ENCODE results near the gene EXOC4. TPM values are rescaled to one million over a fixed set of nuclear protein-coding genes. Genes with fewer than 3 reads are reported as not detected.

The EXOC4 gene
- total RNA-seq, 1 donor from 2014 or later: 99.2 TPM

GRCh38 chr7:133748443-133749407, 495.8 kb downstream of the EXOC4 start:
- Histone ChIP-seq H3K4me1 (peaks cover 5% of the 10 kb centered on the region), H3K9me3 (no peaks in the 10 kb centered on the region), H3K27me3 (no peaks in the 10 kb centered on the region), H3K4me3 (no peak overlapping the region), H3K27ac (no peak overlapping the region), H3K36me3 (no peaks in the 10 kb centered on the region)
- no peak for DNase-seq (ENCODE audit: extremely low spot score in 2 of 2)
- TF ChIP-seq POLR2AphosphoS5 (IDR thresholded peaks at IDR 0.05; ENCODE audit: insufficient read depth in 1 of 2, low read depth in 1 of 2): no peak
- intact Hi-C loops (cut with DNase I): no loop called here

GRCh38 chr7:133750287-133750686, 497.4 kb downstream of the EXOC4 start:
- DNase-seq (ENCODE audit: extremely low spot score in 2 of 2): no peak
- TF ChIP-seq POLR2AphosphoS5 (IDR thresholded peaks at IDR 0.05; ENCODE audit: insufficient read depth in 1 of 2, low read depth in 1 of 2) (no peak), POLR2A (IDR thresholded peaks at IDR 0.05) (no peak), CTCF (IDR thresholded peaks at IDR 0.05) (no peak)
- Histone ChIP-seq H3K27me3 (no peaks in the 10 kb centered on the region), H3K27ac (no peak overlapping the region), H3K4me3 (no peak overlapping the region), H3K9me3 (no peaks in the 10 kb centered on the region), H3K4me1 (peaks cover 5% of the 10 kb centered on the region), H3K36me3 (no peaks in the 10 kb centered on the region)
- intact Hi-C loops (cut with DNase I): no loop called here

DNA sequence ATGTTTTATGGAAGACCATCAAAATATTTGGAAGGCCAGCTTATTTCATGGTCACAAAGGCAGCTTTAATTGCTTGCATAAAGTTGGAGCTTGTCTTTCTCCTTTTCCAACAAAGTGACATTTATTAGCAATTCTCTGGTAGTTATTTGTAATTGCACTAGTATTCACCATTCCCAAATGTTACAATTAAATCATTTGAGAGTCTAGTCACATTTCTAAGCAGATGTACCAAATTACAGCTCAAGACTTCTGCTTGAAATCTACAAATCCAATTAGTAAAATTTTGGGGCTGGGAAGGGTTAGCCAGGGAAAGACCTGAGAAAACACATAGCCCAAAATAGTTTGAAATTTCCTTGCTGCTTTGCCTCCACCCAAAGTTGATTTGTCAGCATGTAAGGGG, 498.2 kb downstream of the EXOC4 start:
- Histone ChIP-seq H3K4me1 (peaks cover 5% of the 10 kb centered on the region), H3K36me3 (no peaks in the 10 kb centered on the region), H3K27me3 (no peaks in the 10 kb centered on the region), H3K27ac (no peak overlapping the region), H3K4me3 (no peak overlapping the region), H3K9me3 (no peaks in the 10 kb centered on the region)
- DNase-seq (ENCODE audit: extremely low spot score in 2 of 2): no peak
- no peak for TF ChIP-seq POLR2A (IDR thresholded peaks at IDR 0.05)
- TF ChIP-seq POLR2AphosphoS5 (IDR thresholded peaks at IDR 0.05; ENCODE audit: insufficient read depth in 1 of 2, low read depth in 1 of 2): no peak
- no peak for TF ChIP-seq CTCF (IDR thresholded peaks at IDR 0.05)
- intact Hi-C loops (cut with DNase I): no loop called here

- TF ChIP-seq CTCF (IDR thresholded peaks at IDR 0.05) (no peak), POLR2A (IDR thresholded peaks at IDR 0.05) (no peak), POLR2AphosphoS5 (IDR thresholded peaks at IDR 0.05; ENCODE audit: insufficient read depth in 1 of 2, low read depth in 1 of 2) (no peak)
- H3K9me3 ChIP-seq: no peaks in the 10 kb centered on the region
- no peak for DNase-seq (ENCODE audit: extremely low spot score in 2 of 2)
- peaks cover 5% of the 10 kb centered on the region for H3K4me1 ChIP-seq
- H3K4me3 ChIP-seq: no peak overlapping the region
- intact Hi-C loops (cut with DNase I): no loop called here
- no peaks in the 10 kb centered on the region for H3K27me3 ChIP-seq
- no peaks in the 10 kb centered on the region for H3K36me3 ChIP-seq
- no peak overlapping the region for H3K27ac ChIP-seq
These were observed 500.6 kb downstream of the EXOC4 start for GRCh38 chr7:133753513-133753912.

DNA sequence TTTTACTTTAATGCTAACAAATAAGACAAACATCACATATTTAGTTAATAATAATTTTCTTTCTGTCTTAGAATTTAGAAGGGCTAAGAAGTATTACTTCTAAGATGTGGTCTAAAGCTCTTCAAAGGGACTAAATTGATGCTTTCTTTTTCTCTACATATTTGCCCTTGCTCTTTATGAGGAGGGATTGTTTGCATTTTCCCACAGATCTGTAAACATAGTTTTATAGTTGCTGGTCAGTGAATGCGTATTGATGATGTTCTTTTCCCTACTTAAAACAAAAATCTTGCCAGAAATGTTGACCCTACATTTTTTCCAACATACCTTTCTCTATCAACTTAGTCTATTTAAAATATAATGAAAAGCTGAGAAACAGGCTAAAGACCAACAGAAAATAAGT, 501.8 kb downstream of the EXOC4 start:
- no peaks in the 10 kb centered on the region for H3K9me3 ChIP-seq
- intact Hi-C loops (cut with DNase I): no loop called here
- H3K4me3 ChIP-seq: no peak overlapping the region
- no peak for DNase-seq (ENCODE audit: extremely low spot score in 2 of 2)
- no peaks in the 10 kb centered on the region for H3K36me3 ChIP-seq
- H3K27me3 ChIP-seq: no peaks in the 10 kb centered on the region
- no peak overlapping the region for H3K27ac ChIP-seq
- no peak for TF ChIP-seq POLR2AphosphoS5 (IDR thresholded peaks at IDR 0.05; ENCODE audit: insufficient read depth in 1 of 2, low read depth in 1 of 2)
- no peak for TF ChIP-seq POLR2A (IDR thresholded peaks at IDR 0.05)
- no peak for TF ChIP-seq CTCF (IDR thresholded peaks at IDR 0.05)
- peaks cover 5% of the 10 kb centered on the region for H3K4me1 ChIP-seq

Measured in vagina (tissue), 2 donors.